GM19043 (cell line): ENCODE data around the gene SMG5.

ENCODE experiments used
- ATAC-seq: cut with Tn5 transposase; IDR thresholded peaks from one replicate; pipeline ENCODE4 v1.9.1; 2021; ENCODE audit warnings: low read depth; ENCODE audit not compliant: unreplicated experiment

SMG5 gene

DNA sequence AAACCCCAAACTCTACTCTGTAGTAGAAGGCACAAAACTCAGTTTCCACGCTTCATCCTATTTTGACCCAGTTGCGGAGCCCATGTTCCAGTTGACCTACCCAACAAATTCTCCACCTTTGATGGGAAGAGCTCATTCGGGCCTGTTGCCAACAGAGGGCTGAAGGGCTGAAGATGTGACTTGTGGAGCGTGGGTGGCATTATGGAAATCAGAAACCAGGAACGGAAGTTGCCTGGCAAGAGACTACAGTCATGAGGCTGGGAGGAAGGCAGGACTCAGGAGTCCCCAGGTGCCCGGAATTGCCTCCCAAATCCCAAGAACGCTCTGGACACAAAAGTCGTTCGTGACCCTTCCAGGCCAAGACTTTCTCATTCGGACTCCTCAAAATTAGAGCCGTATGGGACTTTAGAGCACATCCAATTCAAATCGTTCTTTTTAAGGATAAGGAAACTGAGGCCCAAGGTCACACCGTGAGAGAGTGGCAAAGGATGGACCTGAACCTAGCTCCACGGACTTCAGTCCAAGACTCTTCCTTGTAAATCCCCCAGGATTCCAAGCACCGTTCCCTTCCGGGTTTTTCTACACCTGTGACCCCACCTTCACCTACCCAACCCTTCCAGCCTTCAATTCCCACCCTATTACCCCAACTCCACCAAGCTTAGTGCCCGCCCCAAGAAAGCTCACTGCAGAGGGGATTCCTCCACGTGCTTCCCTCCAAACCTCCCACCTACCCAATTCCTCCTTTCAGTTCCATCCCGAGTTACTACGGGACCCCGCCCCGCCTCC lies 739 bp downstream of the SMG5 start:
- ATAC-seq, result no peak

DNA sequence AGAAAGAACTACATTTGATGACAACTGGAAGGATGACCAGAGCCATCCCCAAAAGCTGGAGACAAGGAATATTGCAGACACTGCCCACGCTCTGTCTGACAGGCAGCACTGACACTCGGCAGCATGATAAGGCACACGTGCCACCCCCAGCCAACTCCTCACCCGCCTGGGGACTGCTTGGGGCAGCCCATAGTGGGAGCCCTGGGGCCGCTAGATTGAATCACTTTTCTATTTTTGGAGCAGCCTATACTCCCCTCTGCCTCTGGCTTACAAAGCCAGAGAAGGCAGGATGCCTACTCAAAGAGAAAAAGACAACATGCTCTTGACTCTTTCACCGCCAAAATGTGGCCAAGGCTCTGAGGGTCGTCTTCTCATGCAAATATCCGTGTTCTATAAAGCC lies 1.3 kb downstream of the SMG5 start:
- ATAC-seq, result no peak

DNA sequence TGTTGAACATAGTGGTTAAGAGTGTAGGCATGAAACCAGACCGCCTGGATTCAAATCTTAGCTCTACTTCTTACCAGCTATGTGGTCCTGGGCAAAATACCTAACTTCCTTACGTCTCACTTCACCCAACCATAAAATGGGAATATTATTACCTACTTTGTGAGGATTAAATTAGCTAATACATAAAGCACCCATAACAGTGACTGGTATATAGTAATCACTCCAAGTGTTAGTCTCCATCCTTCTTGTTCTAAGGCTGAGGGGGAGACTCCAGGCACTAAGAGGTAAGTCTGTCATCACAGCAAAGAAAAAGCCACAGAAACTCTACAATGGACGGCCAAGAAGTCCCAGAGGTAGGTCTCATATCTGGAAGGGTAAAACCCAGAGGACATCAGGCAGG lies 2.8 kb downstream of the SMG5 start:
- no peak for ATAC-seq

DNA sequence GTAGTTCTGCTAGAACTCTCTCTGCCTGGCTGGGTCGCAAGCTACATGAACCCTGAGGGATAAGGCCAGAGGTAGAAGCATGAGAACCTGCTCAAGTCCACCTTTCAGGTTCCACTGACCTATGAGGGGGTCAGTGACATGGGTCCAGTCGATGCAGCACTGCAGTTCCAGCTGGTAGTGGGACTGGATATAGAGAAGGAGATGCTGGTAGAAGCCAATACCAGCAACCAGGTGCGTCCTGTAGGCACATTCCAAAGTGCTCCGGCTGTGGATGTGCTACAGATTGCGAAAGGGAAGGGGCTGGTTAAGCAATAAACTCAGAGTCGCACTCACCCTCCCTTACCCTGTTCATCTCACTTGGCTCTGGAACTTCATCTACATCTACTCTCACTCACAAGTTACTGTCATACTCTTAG lies 5.7 kb downstream of the SMG5 start:
- ATAC-seq, result no peak

DNA sequence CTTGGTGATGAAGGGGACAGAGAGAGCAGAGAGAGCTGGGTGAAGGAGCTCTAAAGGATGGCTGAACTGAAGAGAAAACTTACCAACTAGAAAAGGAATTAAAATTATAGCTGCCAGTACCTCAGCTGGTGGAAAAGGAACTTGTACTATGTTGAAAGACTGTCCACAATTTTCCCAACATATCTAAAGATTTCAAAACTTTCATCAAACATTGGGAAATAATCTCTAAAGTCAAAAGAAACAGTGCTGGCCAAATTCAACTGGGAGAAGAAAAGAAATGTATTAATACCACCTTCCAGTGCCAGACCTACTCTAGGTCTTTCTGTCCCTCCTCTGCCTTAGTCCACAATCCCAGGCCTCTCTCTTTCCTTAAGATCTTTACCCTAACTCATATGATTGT lies 6.1 kb downstream of the SMG5 start:
- no peak for ATAC-seq

DNA sequence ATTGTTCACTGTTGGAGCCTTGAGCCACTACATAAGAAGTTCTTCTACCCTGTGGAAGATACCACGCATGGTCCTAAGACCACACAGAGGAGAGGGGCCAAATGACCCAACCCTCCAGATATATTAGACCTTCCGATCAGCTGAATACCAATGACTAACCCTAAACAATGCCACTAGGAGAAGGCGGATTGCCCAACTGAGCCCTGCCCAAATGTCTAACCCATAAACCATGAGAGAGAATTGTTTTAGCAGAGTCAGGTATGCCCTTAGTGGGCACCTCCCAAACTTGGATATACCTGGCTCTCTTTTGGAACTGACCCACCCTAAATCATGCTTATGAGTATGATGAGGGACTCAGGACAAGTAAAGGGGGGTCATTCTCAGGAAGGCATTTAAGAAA lies 12.3 kb downstream of the SMG5 start:
- no peak for ATAC-seq

DNA sequence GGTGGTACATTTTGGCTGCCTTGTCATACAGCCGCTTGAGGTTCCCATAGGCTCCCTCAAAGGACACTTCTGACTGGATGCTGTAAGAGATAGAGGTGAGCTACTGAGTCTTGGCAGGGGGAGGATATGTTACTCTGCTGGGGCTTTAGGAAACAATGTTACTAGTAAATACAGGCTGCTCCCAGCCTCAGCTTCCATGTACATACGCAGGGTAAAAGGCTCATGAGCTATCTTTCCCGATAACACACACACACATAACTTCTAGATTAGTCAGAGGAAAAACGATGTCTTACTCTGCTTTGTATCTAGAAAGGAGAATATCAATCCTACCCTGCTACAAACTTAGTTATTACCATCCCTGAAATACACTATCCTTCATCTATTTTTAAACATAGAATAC lies 14.3 kb downstream of the SMG5 start:
- no peak for ATAC-seq

DNA sequence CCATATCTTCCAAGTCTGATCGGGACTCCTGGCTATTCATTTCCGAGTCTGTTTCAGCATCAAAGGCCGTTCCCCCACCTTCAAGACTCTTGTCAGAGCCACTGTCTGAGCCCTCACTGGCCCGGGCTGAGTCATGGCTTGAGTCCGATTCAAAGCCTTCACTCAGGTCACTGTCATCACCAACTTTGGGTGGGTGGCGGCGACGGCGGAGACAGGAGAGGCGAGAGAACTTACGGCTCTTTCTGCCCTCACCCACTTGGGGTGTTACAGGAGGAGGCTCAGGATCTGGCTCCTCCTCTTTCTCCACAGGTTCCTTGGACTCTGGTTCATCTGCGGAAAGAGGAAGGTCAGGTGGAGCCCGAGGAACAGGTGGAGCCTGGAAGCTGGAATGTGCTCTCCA lies 16.6 kb downstream of the SMG5 start:
- ATAC-seq, result no peak

DNA sequence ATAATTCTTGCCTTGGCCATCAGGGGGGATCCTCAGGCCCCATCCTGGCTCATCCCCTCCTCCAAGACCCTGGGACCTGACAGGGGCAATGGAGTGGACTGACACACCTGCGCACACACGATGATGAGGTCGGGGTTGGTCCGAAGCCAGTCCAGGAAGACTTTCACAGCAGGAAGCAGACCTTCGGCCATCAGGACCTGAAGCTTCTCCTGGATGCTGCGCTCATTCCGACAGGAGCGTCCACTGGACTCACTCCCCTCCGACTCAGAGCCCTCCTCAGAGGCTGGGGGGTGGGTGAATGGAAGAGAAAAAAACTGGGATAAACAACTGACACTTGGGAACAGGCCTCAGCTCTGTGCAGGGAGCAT lies 19.4 kb downstream of the SMG5 start:
- ATAC-seq, result no peak

DNA sequence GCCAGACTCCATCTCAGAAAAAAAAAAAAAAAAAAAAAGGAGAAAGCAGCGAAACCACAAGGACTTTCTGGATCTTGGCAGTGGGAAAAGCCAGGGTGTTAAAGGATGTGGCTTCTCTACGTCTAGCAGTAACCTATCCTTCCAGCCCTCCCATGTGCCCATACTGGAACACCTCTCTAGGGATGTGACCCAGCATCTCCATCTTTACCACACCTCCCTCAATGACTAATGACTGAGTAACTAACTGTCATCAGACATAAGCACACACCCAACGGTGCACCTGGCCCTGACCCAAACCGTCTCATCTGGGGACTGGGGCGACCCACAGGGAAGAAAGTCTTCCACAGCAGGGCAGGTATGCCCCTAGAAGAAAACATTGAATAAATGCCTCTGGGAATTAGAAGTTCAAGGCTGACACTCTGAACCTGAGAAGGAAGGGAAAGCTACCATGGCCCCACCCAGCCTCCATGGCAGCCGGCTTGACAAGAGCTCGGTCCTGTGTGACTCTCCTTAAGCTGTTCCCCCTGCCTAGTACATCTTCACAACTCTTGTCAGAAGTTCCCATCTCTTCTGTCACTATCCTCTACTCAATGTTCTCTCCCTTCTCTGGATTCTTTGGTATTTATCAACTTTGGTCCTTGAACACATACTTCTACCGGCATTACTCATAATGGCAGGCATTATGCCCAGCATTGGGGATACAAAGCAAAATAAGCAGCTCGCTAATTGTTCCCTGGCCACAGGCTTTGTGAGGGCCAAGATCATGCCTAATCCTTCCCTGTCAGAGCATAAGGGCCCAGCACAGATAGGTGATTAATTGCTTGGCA lies 20.0 kb downstream of the SMG5 start:
- no peak for ATAC-seq

DNA sequence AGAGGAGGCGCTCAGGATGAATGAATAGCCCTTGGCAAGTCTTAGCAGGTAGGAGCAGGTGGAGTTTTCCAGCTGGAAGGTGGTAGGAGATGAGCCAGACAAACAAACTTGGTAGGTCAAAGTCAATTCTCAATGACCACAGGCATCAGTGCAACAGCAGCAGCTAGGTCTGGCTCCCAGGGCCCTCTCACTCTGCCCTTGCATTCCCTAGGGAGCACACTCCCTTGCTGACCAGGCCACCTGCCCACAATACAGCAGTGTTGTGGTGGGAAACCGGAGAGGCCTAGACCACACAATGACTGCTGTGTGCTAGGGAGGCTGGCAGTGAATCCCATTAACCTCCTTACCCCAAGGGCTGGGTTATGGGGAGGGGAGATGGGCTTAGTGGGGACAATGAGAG lies 21.7 kb downstream of the SMG5 start:
- no peak for ATAC-seq

DNA sequence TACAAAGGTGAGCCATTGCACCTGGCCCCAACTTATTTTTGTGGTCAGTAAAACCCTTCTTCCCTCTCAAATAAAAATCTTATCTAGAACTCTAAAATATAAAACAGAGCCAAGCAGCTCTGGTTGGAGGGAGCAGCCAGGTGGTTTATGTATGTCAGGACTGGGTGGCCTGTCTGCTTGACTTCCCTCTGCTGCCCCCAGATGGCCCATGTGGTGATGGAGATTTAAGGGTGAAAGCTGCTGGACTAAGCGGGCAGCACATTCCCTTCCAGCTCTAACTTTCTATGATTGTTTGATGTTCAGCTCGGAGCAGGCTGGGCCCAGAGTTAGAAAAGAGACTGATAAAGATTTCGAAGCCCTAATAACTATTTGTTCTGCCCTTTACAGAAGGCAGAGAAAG lies 22.8 kb downstream of the SMG5 start:
- ATAC-seq, result no peak

DNA sequence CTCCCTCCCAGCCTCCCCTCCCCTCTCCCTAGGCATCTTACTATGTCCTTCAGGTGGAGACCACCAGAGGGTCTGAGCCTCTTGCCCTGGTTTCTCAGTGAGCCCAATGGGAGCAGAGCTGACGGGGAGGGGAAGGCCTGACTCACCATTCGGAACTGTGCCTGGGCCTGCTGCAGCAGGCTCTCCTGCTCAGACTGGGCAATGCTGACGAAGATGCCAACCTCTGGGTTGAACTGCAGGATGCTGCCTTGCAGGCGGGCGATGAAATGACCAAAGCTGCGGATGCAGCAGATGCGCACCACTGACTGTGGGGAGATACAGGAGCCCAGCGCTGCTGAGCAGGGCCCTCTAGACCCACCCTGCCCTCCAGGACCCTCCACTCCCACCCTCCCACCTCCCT lies 23.8 kb downstream of the SMG5 start:
- no peak for ATAC-seq

DNA sequence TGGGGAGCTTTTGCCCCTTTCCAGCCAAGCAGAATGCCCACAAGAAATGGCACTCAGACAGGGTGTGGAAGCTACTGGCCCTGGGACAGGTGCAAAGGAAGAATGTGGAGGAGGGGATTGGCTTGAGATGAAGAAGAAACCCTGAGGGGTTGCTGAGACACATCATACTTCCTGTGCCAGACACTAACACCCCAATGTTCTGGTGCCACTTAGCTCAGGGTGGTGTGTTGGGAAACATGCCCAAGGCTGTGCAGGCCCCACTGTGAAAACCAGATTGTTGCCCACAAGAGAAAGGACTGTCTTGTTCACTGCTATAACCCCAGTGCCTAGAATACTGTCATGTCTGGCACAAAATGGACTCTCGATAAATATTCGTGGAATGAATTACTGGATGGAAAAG lies 24.9 kb downstream of the SMG5 start:
- no peak for ATAC-seq

DNA sequence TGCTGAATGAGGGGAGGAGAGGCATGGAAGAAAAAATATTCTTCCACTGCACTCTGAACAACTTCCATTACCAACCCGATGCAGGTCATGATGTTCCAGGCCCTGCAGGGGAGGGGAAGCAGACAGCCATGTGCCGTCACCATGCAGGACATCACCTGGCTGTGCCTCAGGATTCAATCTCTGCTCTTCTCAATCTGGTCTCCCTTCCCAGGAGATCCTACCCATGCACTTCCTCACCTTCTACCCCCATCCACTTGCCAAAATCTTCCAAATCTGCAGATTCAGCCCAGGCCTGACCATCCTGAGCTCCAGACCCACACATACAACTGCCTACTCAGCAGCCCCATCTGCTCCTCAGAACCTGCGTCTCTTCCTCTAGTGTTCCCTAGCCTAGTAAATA lies 29.0 kb downstream of the SMG5 start:
- ATAC-seq, result no peak

DNA sequence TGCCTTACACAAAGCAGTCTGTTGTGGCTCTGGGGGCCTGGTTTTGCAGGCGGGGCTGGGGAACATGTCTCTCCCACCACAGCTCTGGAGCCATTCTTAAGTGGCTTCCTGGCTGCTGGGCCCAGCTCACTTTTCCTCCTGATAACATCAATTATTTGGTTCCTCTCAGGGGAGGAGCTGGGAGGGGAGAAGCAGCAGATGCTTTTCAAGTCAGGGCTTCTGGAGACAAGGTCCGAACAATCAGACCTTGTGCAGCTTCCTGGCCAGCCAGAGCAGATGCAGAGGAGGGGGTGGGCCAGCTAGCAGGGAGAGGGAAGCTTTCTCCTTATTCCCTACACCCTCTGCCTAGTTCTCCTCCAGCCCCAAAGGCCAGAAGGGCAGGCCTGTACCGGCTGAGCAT lies 31.1 kb downstream of the SMG5 start:
- ATAC-seq, result no peak

DNA sequence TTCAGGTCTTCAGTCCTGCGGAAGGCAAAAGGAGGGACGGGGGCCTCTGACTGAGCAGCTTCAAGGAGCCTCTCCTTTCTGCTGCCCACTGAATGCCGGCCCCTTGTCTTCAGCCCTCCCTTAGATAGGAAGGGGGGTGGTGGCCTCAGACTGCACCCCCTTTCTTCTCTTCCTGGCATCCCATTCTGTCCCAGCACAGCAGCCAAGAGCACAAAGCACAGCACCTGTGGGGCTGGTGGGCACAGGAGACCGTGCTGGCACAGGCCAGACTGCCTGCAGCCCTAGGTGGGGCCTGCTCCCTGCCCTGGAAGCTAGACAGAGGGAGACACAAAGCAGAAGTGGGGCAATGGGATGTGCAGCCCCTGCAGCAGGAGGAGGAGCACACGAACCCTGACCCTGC lies 33.0 kb downstream of the SMG5 start:
- no peak for ATAC-seq

DNA sequence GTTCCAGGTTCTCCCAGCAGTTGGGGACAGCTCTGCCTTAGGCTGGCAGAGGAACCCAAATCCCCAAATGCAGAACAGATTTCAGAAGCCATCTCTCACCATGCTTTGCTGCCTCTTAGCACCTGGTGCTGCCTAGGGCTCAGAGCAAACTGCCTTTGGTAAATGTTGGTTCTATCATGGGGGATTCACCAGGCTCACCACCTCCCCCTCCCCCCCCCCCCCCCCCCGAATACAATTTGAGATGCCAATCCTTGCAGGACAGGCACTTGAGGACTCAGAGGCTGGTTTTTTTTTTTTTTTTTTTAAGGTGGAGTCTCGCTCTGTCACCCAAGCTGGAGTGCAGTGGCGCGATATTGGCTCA lies 34.3 kb downstream of the SMG5 start:
- no peak for ATAC-seq

DNA sequence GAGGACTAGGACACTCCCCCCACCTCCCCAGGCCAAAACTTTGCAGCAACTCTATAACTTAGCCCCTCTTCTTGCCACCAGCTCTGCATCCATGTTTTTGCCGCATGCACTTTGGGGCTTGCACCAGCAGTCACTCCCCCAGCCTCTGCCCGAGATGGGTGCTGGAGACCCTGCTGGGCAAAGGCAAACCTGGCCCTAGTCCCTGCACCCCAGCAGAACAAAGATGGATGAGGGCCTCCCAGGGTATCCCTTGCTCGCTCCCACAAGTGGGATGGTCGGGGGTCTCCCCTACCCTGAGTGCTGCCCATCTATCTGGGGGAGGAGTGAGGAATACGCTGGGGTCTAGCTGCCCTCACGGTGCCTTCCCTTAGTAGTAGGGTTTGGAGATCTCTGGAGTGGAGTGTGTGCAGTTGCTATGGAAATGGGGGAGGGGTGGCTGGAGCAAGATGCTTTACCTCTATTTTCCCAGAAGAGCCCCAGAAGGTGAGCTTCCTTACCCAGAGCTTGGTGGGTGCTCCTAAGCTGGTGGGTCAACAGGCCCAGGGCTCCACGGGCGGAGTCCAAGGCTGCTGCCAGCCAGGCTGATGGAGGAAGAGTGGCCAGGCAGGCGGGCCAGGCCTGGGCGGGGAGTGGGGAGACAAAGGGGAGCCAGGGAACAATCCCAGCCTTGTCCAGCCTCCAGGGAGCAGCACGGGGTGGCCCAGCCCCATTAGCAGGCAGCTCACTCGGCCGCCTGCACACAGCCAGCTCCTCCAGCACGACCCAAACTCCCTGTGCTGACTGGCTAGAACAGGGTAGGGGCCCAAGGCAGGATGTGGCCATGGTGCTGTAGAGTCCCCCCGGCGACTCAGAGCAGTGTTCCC lies 34.9 kb downstream of the SMG5 start, which contains the start of gene PAQR6:
Gene PAQR6, minus strand, starts transcription at position 597 of the 863 bp plus-strand sequence. CDS start 1,325 bp downstream, outside the sequence.
- no peak for ATAC-seq

DNA sequence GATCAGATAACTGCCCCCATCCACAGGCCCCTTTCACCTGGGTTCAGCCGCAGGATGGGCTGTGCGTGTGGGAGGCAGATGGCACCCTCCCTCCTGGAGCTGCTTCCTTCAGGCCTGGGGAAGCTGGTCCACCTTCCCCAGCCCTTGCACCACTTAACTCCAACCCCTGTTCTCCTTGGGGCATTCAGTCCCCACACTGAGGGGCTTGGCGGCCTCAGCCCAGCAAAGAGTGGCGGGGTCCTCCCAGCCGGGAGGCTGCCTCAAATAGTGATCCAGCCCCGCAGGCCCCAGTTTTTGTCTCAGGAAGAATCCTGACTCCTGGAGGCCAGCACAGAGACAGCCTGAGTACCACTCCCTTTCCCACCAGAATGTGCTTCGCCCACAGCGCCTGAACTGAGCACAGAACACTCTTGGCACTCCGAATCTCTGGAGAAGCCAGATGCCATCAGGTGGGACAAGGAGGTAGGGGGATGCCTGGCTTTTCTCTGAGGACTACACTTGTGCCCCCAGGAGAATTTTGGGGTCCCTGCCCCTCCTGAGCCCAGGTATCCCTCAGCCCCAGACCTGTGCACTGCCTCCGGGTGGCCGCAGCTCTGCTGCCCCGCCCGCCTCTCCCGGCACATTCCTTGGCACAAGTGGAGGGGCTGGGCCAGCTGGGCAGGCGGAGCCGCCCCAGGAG lies 35.7 kb downstream of the SMG5 start:
- no peak for ATAC-seq
